T1000 (cell line): Measurements from ENCODE around the gene ADAMTS17.

Experiments
- DNase-seq: peaks from one replicate; lab custom pipeline; 2025; ENCODE audit warnings: mixed read lengths; lab: John Stamatoyannopoulos, UW

ADAMTS17 gene

DNA sequence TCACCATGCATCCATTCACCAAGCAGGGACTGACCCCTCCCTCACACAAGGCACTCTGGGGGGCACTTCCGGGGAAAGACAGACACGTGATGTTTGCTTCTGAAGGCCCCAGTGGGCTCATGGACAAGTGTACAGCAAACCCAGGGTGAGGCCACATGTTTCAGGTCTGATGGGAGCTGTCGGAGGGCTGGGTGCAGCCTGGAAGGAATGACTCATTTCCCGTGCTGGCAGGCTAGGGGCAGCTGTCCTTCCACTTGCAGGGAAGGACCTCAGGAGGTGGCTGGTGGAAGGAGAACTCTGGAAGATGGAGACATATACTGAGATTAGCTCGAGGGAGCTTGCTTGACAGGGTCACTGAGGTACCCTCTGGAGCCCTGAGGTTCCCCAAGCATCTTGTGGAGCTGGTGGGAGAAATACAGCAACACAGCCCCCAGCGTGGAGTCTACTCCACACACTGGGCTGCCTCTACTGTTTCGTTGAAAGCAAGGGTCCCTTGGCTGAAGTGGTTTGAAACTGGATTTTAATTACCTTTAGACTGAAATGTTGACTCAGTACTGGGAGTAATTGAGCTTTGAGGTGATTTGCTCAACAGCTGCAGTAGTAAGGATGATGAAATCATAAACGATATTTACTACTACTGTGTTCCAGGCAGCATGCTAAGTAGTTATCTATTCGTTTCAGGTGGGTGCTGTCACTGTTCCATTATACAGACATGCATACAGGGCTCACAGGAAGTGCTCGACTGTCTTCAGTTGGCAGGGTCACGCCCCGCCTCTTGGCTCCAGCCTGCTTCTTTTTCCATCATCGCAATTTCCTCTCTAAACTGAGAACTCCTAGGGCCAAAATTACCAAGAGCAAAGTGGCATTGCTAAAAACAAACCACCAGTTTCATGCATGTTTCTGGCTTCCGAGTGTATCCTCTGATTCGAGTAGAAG lies 230.4 kb downstream of the ADAMTS17 start:
- DNase-seq = peak; percentile 49

DNA sequence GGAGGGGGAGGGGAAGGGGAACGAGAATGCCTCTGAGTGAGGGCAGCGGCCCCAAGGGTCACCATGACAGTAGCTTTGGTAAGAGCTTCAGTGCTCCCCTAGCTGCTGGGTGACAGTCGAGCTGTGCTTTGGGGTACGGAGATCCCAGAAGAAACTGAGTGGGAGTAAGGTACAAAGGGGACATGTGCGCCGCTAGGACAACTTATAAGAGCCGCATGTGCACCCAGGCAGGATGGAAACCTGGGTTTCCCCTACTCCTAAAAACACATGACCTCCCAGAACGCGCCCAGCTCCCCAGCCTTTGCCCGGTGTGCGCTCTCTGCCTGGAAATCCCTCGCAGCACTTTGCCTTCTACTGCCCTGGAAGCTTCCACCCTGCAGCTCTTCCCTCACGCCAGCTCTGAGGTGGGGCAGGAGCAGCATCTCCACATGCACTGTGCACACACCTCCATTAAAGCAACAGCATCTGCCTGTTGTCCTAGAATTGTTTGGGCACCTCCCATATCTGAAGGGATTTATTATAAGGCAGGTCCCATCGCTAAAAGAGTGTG lies 232.2 kb downstream of the ADAMTS17 start:
- DNase-seq = no peak

DNA sequence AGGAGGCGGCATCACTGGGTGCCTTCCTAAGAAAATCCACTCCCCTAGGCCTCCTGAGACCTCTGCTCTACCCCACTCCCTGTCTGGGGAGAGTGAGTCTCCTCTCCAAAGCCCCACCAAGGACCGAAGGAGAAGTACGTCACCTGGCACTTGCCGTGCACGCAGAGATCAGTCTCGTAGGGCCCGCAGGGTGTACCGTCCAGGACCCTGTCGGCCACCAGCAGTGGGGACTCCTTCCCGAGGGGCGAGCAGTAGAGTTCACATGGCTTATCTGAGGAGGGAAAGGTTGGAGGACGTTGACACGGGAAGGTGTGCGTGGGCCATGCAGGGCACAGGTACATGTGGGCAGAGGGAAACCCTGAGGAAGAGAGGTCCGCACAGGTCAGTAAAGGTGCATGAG lies 232.9 kb downstream of the ADAMTS17 start:
- no peak for DNase-seq

- no peak for DNase-seq
These were observed 233.4 kb downstream of the ADAMTS17 start for GRCh38 chr15:100108346-100108745.

DNA sequence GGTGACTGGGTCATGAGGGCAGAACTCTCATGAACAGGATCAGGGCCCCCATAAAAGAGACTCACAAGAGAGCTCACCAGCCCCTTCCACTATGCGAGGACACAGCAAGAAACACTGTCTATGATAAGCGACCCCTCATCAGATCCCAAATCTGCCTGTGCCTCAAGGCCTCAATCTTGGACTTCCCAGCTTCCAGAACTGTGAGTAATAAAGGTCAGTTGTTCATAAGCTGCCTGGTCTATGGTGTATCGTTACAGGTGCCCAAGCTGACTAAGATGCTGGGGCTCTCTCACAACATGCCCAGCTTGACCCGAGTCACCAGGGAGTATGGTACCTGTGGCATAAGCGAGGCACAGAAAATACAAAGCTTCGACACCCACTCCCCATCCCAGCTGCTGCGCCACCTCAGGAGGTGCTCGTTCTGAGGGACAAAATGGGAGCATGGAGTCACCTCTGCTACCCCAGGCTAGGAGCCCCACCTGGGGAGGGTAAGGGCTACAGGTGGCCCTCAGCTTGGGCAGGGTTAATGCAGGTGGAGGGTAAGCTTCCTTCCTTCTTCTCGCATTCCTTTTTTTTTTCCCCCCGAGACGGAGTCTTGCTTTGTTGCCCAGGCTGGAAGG lies 234.1 kb downstream of the ADAMTS17 start:
- DNase-seq = no peak

GRCh38 chr15:100107151-100107550 lies 234.6 kb downstream of the ADAMTS17 start:
- no peak for DNase-seq

GRCh38 chr15:100106732-100107131 lies 235.0 kb downstream of the ADAMTS17 start:
- DNase-seq = no peak

- no peak for DNase-seq
These were observed 236.7 kb downstream of the ADAMTS17 start for GRCh38 chr15:100105101-100105500.

DNA sequence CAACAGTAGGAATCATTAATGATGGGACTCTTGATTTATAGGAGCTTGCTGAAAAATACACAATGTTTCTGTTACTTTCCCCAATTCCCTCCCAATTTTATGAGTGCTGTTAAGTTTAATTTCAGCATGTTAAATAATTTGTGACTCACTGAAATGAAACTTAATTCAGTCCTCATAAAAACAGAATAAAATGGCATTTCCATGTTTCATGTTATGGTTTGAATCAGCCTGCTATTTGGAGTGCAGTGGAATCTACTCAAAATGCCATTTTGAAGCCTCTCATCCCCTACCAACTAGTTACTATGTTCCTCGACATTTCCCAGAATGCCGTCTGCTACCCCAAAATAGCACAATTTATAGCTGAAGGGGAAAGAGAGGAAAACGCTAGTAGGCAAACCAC lies 237.5 kb downstream of the ADAMTS17 start:
- DNase-seq = no peak

DNA sequence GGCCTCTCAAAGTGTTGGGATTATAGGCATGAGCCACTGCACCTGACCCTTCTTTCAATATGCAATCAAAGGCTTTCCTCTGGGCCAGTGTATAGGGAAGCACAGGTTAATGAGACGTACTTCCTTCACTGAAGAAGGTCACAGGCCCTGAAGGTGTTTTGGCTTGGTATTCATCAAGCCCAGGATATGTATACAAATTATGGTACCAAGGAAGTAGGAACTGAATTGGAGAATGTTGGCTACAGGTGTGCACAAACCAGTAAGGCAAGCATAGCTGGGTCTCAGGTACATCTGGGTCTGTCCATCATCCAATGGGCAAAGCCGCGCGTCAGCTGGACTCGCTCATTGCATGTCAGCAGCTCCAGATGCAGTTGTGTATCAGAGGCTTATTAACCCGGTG lies 237.9 kb downstream of the ADAMTS17 start:
- DNase-seq = no peak

DNA sequence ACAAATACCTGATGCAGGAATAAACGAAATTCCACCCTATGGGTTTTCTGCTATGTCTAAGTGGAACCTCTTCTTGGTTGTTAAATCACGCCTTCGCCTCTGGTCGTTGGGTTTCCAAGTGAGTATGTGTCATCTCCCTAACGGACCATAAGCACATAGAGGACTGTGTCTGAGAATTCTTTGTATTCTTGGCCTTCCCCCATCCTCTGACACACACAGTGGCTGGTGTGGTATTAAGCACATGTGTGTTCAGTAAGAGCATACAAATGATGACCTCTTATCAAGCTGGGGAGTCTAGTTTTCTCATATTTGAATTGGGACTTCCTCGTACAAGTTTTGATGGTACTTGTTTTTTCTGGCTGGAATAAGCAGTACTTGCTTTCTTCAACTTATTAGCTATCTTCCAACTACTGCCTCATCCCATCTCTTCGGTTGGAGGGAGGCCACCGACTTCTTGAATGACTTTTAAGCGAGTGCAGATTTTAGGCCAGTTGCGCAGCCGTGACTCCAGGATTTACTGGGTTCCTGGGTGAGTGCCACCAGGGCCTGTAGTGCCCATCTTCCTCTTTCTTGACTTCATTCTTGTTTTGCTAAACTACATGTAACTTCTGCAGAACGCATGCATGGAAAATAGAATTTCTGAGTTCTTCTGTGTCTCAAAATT lies 240.2 kb downstream of the ADAMTS17 start:
- DNase-seq = no peak

GRCh38 chr15:100100926-100101325 lies 240.8 kb downstream of the ADAMTS17 start:
- no peak for DNase-seq

DNA sequence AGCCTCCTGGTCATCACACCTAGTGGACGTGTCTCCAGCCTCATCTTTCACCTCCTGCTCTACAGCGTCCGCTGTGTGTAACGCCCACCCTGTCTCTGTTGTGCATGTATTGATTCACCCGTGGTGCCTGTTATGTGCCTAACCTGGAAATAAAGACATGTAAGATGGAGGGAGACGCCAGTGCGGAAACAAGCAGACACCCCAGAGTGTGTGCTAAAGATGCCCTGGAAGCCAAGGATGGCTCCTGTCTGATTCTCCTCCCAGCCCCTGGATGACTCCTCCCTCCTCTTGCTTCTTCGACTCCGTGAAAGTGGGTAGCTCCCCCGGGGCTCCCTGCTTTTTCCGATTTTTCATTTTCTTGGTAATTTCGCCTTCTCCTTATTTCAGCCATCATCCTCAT lies 241.8 kb downstream of the ADAMTS17 start:
- no peak for DNase-seq

DNA sequence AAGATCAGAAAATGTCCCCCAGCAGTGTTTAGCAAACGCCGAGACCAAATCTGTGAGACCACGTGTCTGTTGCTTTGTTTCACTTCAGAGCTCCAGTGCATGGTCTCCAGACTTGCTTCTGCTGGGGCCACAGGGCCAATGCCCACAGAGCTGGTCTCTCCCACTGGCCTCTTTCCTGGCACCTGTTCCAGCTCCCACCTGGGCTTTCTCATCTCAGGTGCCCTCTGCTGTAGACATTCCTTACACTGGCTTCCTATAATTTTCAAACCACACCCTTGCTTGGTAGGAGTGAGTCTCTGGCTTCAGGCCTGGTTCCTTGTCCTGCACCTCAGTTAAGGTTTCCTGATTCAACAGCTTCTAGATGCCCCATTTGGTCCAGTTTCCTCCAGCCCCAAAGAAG lies 243.1 kb downstream of the ADAMTS17 start:
- no peak for DNase-seq

- no peak for DNase-seq
These were observed 244.2 kb downstream of the ADAMTS17 start for GRCh38 chr15:100097342-100098127.

DNA sequence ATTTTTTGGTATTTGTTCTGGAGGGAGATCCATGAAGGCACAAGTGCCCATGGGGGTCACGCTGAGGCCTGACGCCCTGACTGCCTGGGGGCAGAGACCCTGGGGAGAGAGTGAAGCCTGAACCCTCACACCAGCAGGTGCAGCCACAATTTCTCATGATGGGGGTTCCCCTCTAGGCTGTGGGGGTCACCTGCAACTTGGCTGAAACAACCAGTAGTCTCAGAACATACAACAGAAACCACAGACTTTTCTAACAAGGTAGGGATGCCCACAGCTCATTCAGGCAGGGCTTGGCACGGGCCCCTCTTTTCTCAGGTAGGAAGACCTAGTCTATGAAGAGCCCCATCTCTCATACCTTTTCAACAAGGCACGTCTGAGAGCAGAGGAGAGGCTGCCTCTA lies 245.1 kb downstream of the ADAMTS17 start:
- no peak for DNase-seq

DNA sequence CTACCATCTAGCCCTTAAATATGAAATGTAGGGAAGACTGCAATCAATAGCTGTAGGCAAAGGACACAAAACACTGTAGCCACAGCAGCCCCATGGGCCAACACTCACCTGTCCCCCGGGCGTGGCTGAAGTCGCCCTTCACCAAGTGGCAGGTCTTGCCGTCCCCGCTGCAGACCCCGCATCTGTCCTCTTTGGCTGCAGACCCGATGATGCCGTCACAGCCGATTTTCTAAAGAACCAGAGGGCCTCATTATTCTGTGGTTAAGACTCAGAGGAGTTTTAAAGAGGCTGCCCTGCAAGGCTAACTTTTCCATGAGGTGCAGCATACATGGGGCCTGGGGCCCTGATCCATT lies 245.6 kb downstream of the ADAMTS17 start:
- DNase-seq = no peak

DNA sequence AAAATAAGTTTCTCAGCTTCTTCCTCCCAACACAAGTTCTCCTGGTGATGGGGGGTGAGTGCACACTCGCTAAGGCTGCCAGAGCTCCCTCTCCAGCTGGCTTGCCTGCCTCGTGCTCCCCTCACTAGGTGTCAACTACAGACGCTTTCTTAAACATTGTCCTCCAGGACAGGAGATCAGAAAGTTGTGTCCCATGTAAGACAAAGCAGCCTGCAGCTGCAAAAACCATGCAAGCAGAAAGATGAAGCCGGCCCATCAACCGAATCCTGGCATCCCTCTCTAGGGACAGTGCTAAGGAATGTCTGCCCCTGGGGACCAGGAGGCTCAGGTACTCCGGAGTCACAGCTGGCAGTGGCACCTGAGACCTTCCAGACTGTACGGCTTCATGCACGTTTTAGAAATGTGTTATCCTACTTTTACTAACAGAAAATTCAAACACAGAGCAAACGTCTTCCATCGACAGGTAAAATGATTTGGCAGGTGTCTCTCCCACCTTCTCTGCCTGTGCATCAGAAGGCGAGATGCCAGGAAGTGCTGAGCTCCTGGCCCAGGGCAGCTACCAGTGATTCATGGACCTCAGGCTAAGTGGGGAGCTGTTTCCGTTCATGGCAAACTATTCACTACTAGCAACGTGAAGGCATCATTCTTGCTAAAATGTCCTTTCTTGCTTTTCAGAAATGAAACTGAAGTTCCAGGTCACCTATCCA lies 246.1 kb downstream of the ADAMTS17 start:
- no peak for DNase-seq

DNA sequence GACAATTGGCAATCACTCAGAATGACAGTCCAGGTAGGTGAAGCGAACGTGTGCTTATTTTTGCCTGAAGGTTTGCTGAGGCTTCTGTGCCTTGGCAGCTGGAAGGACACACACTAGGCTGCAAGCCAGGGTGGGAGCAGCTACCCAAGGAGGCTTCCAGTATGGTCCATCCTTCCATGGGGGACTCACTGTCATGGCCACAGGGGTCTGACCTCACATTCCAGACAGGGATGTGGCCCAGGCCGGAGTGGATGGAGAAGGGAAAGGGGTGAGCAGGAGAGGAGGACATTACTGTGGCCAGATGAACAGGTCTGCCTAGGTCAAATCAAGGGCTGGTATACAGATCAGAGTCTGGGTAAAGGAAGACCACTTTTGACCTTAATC lies 247.7 kb downstream of the ADAMTS17 start:
- no peak for DNase-seq

DNA sequence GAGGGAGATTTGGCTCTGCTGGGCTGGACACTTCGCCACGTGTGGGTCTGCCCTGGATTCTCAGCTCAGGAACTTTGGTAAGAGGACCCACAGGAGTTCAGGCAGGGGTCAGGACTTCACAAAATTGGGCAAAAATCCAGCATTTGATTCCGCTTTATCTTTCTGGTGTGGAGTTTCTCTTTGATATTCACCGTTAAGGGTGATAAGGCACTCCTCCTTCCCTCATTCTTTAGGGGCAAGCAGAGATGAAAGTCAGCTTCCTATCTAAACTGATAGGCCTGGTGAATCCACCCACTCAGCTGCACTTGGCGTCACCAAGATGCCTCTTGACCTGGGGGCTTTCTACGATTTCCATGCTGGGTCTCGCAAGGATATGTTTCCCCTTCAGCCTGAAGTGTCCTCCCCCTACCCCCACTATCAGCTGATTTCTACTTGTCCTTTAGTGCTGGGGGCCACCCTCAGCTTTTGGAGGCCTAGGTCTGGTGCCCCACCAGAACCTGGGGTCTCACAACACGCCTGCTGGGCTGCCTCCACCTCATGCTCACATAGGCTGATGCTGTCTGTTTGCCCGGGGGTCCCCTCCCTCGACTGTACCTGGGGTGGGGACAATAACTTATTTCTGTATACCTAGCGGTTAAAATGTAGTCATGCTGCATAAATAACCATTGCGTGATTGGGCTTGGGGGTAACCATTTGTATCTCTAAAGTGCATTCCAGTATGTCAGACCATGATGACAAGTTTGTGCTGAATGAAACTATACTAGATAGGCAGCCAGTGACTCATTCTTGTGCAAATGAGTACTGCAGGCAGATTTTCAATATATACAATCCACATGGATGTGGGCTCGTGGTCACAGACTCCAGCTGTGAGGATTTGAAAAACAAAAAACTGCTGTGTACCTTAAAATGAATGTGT lies 248.3 kb downstream of the ADAMTS17 start:
- DNase-seq = no peak
